ENCODE data around the gene CCNB1. TPM values are rescaled to one million over a fixed set of nuclear protein-coding genes. Genes with fewer than 3 reads are reported as not detected.
"Not testable (repeated sequence)": the region's sequence is repeated elsewhere in the genome, so short reads cannot be mapped to it uniquely, and the experiment has no call there.

The CCNB1 gene
- 100 to 1,000 TPM; 196 to 202 TPM for total RNA-seq

GRCh38 chr5:69166686-69167492 lies at the start of gene CCNB1:
Gene CCNB1, plus strand, starts transcription at chr5:69167150. Its CDS starts 113 bp downstream, at chr5:69167263.
- H3K27me3 Mint-ChIP-seq = no peaks in the 10 kb centered on the region
- peaks cover 20% of the 10 kb centered on the region for H3K4me1 Mint-ChIP-seq
- peaks cover 40% of the 10 kb centered on the region for H3K36me3 Mint-ChIP-seq

GRCh38 chr5:69129413-69129812 lies 37.5 kb upstream of the CCNB1 start:
- no peak overlapping the region for H3K4me3 Mint-ChIP-seq
- no peaks in the 10 kb centered on the region for H3K27me3 Mint-ChIP-seq
- H3K36me3 Mint-ChIP-seq = peaks cover 23% of the 10 kb centered on the region
- no peak for DNase-seq
- no peak overlapping the region for H3K27ac Mint-ChIP-seq
- no peaks in the 10 kb centered on the region for H3K4me1 Mint-ChIP-seq
- H3K9me3 Mint-ChIP-seq = no peaks in the 10 kb centered on the region

More at GRCh38 chr5:69166686-69167492, at the start of gene CCNB1:
- Mint-ChIP-seq H3K9me3 (peaks cover 2% of the 10 kb centered on the region), H3K4me3 (peak within 1 kb of the TSS; percentile 89), H3K27ac (peak within 1 kb of the TSS; percentile 76)
- peak; percentile 99 for DNase-seq

DNA sequence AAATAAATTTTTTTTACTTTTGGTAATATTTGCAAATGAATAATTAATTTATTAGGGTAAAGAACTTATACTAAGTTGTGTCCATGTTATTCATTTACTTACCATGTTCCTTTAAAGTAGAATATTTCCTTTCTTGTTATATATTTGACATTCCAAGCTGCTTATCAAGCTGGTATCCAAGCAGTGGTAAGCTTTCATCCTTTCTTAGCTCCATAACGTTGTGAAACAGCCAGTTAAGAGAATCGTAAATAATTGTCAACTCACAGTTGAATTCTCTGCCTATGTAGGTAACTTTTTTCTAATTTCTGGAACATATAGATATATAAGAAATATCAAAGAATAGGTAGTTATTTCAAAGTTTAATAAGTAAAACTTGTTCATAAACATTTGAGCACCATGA lies 36.7 kb upstream of the CCNB1 start:
- Mint-ChIP-seq H3K36me3 (peaks cover 21% of the 10 kb centered on the region), H3K27ac (no peak overlapping the region), H3K4me3 (no peak overlapping the region), H3K9me3 (no peaks in the 10 kb centered on the region), H3K27me3 (no peaks in the 10 kb centered on the region), H3K4me1 (no peaks in the 10 kb centered on the region)
- DNase-seq = no peak

DNA sequence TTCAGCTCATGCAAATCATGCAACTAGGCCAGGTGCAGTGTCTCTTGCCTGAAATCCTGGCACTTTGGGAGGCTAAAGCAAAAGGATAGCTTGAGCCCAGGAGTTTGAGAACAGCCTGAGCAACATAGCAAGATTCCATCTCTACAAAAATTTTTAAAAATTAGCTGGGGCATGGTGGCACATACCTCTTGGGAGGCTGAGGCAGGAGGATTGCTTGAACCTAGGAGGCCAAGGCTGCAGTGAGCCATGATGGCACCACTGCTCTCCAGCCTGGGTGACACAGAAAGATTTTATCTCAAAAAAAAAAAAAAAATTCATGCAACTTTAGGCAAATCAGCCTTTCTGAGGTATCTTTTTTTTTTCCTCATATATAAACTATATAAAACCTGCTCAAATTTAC lies 35.6 kb upstream of the CCNB1 start:
- Mint-ChIP-seq H3K36me3 (peaks cover 21% of the 10 kb centered on the region), H3K27ac (no peak overlapping the region), H3K4me1 (no peaks in the 10 kb centered on the region), H3K4me3 (no peak overlapping the region), H3K27me3 (no peaks in the 10 kb centered on the region), H3K9me3 (no peaks in the 10 kb centered on the region)
- no peak for DNase-seq

GRCh38 chr5:69134126-69134525 lies 32.8 kb upstream of the CCNB1 start:
- Mint-ChIP-seq H3K9me3 (no peaks in the 10 kb centered on the region), H3K27me3 (no peaks in the 10 kb centered on the region), H3K4me1 (no peaks in the 10 kb centered on the region)

DNA sequence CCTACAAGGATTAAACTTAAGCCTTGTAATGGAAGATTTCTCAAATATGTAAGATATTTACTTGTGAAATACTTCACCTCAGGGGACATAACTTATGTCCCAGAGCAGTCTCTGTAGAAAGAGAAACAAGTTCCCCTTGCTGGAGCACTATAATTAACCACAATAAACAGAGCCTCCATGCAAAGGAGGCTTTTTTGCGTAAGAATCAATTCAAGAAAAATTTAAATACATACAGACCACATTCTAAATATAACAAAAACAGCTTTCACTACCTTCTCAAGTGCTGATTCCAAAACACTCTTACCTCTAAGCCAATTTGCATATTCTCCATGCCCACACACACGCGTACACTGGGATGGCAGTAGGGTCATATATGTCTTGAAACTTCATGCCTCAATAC lies 30.7 kb upstream of the CCNB1 start:
- Mint-ChIP-seq H3K27ac (no peak overlapping the region), H3K9me3 (peaks cover 7% of the 10 kb centered on the region), H3K4me3 (no peak overlapping the region), H3K4me1 (no peaks in the 10 kb centered on the region), H3K36me3 (peaks cover 8% of the 10 kb centered on the region), H3K27me3 (no peaks in the 10 kb centered on the region)
- no peak for DNase-seq

More at GRCh38 chr5:69134126-69134525, 32.8 kb upstream of the CCNB1 start:
- Mint-ChIP-seq H3K4me3 (no peak overlapping the region), H3K36me3 (peaks cover 11% of the 10 kb centered on the region), H3K27ac (no peak overlapping the region)
- DNase-seq = no peak

DNA sequence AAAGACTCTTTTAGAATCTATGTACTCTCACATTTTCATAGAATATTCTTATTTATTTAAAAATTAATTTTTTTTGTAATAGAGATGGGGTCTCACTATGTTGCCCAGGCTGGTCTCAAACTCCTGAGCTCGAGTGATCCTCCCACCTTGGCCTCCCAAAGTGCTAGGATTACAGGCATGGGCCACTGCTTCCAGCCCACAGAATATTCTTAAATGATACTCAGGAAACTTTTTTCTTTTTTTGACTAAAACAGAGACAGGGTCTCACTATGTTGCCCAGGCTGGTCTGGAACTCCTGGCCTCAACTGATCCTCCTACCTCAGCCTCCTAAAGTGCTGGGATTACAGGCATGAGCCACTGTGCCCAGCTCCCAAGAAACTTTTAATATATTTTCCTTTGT lies 29.7 kb upstream of the CCNB1 start:
- H3K4me1 Mint-ChIP-seq, H3K36me3 Mint-ChIP-seq, H3K4me3 Mint-ChIP-seq, DNase-seq, H3K9me3 Mint-ChIP-seq, H3K27me3 Mint-ChIP-seq, H3K27ac Mint-ChIP-seq: not testable (repeated sequence)

DNA sequence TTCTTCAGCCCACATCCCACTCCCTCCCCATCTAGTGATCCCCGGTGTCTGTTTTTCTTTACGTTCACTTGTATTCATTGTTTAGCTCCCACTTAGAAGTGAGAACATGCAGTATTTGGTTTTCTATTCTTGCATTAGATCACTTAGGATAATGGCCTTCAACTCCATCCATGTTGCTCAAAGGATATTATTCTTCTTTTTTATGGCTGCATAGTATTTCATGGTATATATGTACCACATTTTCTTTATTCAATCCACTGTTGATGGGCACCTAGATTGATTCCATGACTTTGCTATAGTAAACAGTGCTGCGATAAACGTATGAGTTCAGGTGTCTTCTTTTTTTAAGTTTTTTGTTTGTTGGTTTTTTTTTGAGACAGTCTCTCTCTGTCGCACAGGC lies 29.1 kb upstream of the CCNB1 start:
- Mint-ChIP-seq H3K36me3 (peaks cover 10% of the 10 kb centered on the region), H3K4me1 (no peaks in the 10 kb centered on the region), H3K27me3 (no peaks in the 10 kb centered on the region), H3K9me3 (peaks cover 7% of the 10 kb centered on the region), H3K27ac (no peak overlapping the region), H3K4me3 (no peak overlapping the region)
- no peak for DNase-seq

- H3K36me3 Mint-ChIP-seq = peaks cover 4% of the 10 kb centered on the region
- no peaks in the 10 kb centered on the region for H3K27me3 Mint-ChIP-seq
- no peak overlapping the region for H3K27ac Mint-ChIP-seq
- no peak for DNase-seq
- no peak overlapping the region for H3K4me3 Mint-ChIP-seq
- H3K4me1 Mint-ChIP-seq = no peaks in the 10 kb centered on the region
- peaks cover 8% of the 10 kb centered on the region for H3K9me3 Mint-ChIP-seq
These were observed 28.2 kb upstream of the CCNB1 start for GRCh38 chr5:69138766-69139165.

GRCh38 chr5:69140239-69140638 lies 26.7 kb upstream of the CCNB1 start:
- DNase-seq, H3K9me3 Mint-ChIP-seq, H3K36me3 Mint-ChIP-seq, H3K27me3 Mint-ChIP-seq, H3K27ac Mint-ChIP-seq, H3K4me3 Mint-ChIP-seq, H3K4me1 Mint-ChIP-seq: not testable (repeated sequence)

DNA sequence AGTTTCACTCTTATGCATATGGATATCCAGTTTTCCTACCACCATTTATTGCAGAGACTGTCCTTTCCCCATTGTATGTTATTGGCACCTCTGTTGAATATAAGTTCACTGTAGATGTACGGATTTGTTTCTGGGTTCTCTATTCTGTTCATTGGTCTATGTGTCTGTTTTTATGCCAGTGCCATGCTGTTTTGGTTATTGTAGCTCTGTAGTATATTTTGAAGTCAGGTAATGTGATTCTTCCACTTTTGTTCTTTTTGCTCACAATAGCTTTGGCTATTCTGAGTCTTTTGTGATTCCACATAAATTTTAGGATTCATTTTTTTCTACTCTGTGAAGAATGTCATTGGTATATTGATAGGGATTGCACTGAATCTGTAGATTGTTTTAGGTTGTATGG lies 26.1 kb upstream of the CCNB1 start:
- no peak for DNase-seq
- Mint-ChIP-seq H3K9me3 (peaks cover 10% of the 10 kb centered on the region), H3K4me3 (no peak overlapping the region), H3K27me3 (no peaks in the 10 kb centered on the region), H3K27ac (no peak overlapping the region), H3K36me3 (peaks cover 2% of the 10 kb centered on the region), H3K4me1 (no peaks in the 10 kb centered on the region)

GRCh38 chr5:69148576-69148975 lies 18.4 kb upstream of the CCNB1 start:
- H3K27ac Mint-ChIP-seq, H3K36me3 Mint-ChIP-seq, H3K4me1 Mint-ChIP-seq, DNase-seq, H3K27me3 Mint-ChIP-seq, H3K9me3 Mint-ChIP-seq, H3K4me3 Mint-ChIP-seq: not testable (repeated sequence)

- Mint-ChIP-seq H3K36me3 (no peaks in the 10 kb centered on the region), H3K27ac (no peak overlapping the region), H3K4me1 (no peaks in the 10 kb centered on the region), H3K27me3 (no peaks in the 10 kb centered on the region), H3K4me3 (no peak overlapping the region), H3K9me3 (no peaks in the 10 kb centered on the region)
- no peak for DNase-seq
These were observed 17.8 kb upstream of the CCNB1 start for GRCh38 chr5:69148981-69149675.

DNA sequence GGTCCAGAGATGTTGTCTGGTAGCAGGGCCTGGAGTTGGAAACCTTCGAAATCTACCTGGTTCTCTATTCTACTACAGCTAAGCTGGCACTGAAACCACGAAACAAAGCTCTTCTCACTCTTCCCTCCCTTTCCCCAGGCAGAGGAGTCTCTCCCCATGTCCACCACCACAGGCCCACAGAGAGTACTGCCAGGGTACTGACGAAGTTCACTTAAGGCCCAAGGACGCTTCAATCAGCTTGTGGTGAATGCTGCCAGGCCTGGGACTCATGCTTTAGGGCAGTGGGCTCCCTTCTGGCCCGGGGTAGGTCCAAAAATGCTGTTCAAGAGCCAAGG lies 17.3 kb upstream of the CCNB1 start:
- Mint-ChIP-seq H3K36me3 (no peaks in the 10 kb centered on the region), H3K9me3 (no peaks in the 10 kb centered on the region), H3K4me1 (no peaks in the 10 kb centered on the region), H3K27me3 (no peaks in the 10 kb centered on the region), H3K4me3 (no peak overlapping the region), H3K27ac (no peak overlapping the region)
- no peak for DNase-seq

- no peak overlapping the region for H3K4me3 Mint-ChIP-seq
- H3K27me3 Mint-ChIP-seq = no peaks in the 10 kb centered on the region
- H3K36me3 Mint-ChIP-seq = no peaks in the 10 kb centered on the region
- H3K4me1 Mint-ChIP-seq = no peaks in the 10 kb centered on the region
- no peak for DNase-seq
- no peak overlapping the region for H3K27ac Mint-ChIP-seq
- no peaks in the 10 kb centered on the region for H3K9me3 Mint-ChIP-seq
These were observed 14.2 kb upstream of the CCNB1 start for GRCh38 chr5:69152731-69153130.

DNA sequence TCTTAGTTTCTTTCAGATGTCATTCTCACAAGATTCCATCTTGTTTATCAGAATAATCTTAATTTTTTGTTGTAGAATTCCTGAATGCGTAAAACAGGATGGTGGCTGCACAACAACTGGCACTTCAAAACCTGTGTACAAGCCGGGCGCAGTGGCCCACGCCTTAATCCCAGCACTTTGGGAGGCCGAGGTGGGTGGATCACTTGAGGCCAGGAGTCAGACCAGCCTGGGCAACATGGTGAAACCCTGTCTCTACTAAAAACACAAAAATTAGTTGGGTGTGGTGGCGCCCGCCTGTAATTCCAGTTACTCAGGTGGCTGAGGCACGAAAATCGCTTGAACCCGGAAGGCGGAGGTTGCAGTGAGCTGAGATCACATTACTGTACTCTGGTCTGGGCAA lies 10.5 kb upstream of the CCNB1 start:
- H3K27ac Mint-ChIP-seq = no peak overlapping the region
- H3K4me1 Mint-ChIP-seq = no peaks in the 10 kb centered on the region
- no peak overlapping the region for H3K4me3 Mint-ChIP-seq
- DNase-seq = no peak
- no peaks in the 10 kb centered on the region for H3K27me3 Mint-ChIP-seq
- no peaks in the 10 kb centered on the region for H3K9me3 Mint-ChIP-seq
- no peaks in the 10 kb centered on the region for H3K36me3 Mint-ChIP-seq
